Suprapubic skin (tissue), 3 donors: ENCODE results near the gene HIGD1A.

Source experiments
- CTCF ChIP-seq, 2 donors: fragments of 200-600 bp in 1 of 2; fragments of 450-650 bp in 1 of 2; sonication (generic) in 1 of 2; IDR thresholded peaks; one replicate each; pipeline ENCODE4 v1.5.1; 2016 to 2019; ENCODE audit warnings: antibody characterized with exemption in 2 of 2, mild to moderate bottlenecking in 1 of 2, moderate library complexity in 1 of 2
- EP300 ChIP-seq: sonication (generic); formaldehyde crosslinking; IDR thresholded peaks from one replicate; pipeline ENCODE4 v1.6.1; 2017; ENCODE audit warnings: antibody characterized with exemption

- no peak for TF ChIP-seq CTCF (IDR thresholded peaks at IDR 0.05)
- TF ChIP-seq EP300, result no peak
Measured at GRCh38 chr3:42814246-42814645, 10.0 kb upstream of the HIGD1A start.
